Melanocyte of skin (primary cell): ENCODE data around the gene SSB. TPM values are rescaled to one million over a fixed set of nuclear protein-coding genes. Genes with fewer than 3 reads are reported as not detected.

Experiments used
- total RNA-seq, 2 donors: library from RNA; depleted of rRNA; stranded (reverse); fragments of >200 nt; gene quantifications; 2 replicates each; pipeline ENCODE4 v1.2.3, GENCODE V29; 2012

SSB gene
- 10 to 100 TPM; 74.7 to 84.6 TPM for total RNA-seq

GRCh38 chr2:169798718-169799592 lies at the start of gene SSB:
Gene SSB, plus strand, starts transcription at chr2:169798871. Its CDS starts 2,090 bp downstream, at chr2:169800961.

GRCh38 chr2:169824373-169825333 lies 26.0 kb downstream of the SSB start, which contains the start of gene METTL5:
Gene METTL5, minus strand, starts transcription at chr2:169824905. Its CDS starts 308 bp downstream, at chr2:169824597.

GRCh38 chr2:169827272-169828140 lies 28.8 kb downstream of the SSB start, which contains the start of gene UBR3:
Gene UBR3, plus strand, starts transcription at chr2:169827454. Its CDS starts 54 bp downstream, at chr2:169827508.

Other genes with a start within 250 kb of the SSB start
- 10 to 100 TPM; 17.2 to 26.6 TPM for gene FASTKD1, start 225.0 kb upstream of the SSB start, total RNA-seq
- gene PPIG, start 214.5 kb upstream of the SSB start, total RNA-seq: 10 to 100 TPM; 16.2 to 16.3 TPM
- not detected for gene CFAP210, start 104.5 kb upstream of the SSB start, total RNA-seq
- gene PHOSPHO2, start 104.4 kb upstream of the SSB start, total RNA-seq: 1 to 10 TPM; 2.7 to 2.8 TPM
- 1 to 10 TPM in 1 of 2 donors, under 1 TPM in 1; 0.69 to 4.0 TPM for gene KLHL23, start 65.0 kb upstream of the SSB start, total RNA-seq
- gene METTL5, start 26.0 kb downstream of the SSB start, total RNA-seq: 10 to 100 TPM; 40.3 to 45.6 TPM
- 10 to 100 TPM; 26.3 to 31.0 TPM for gene UBR3, start 28.6 kb downstream of the SSB start, total RNA-seq